GM23248 (cell line): ENCODE data around the gene RHOBTB1. TPM values are rescaled to one million over a fixed set of nuclear protein-coding genes. Genes with fewer than 3 reads are reported as not detected.

Experiments used
- DNase-seq: peaks from one replicate; pipeline ENCODE4 v3.0.0-alpha.2; 2015
- H2AFZ ChIP-seq: fragments of 200-600 bp; sonication (generic); 2 replicates; pipeline ENCODE4 v1.6.1; 2016; ENCODE audit warnings: antibody characterized with exemption
- H3F3A ChIP-seq: fragments of 200-600 bp; sonication (generic); 2 replicates; pipeline ENCODE4 v1.6.1; 2016; ENCODE audit warnings: mild to moderate bottlenecking, antibody characterized with exemption, mixed run types; ENCODE audit not compliant: insufficient read depth
- H3K27ac ChIP-seq: fragments of 200-600 bp; sonication (generic); 2 replicates; pipeline ENCODE4 v1.5.1; 2016; ENCODE audit warnings: mild to moderate bottlenecking
- H3K27me3 ChIP-seq: fragments of 200-600 bp; sonication (generic); replicated peaks from 2 replicates; pipeline ENCODE4 v1.6.1; 2016; ENCODE audit warnings: mild to moderate bottlenecking; ENCODE audit not compliant: insufficient read depth
- H3K36me3 ChIP-seq: fragments of 200-600 bp; sonication (generic); 2 replicates; pipeline ENCODE4 v1.6.1; 2016; ENCODE audit warnings: low read depth, mild to moderate bottlenecking
- H3K4me1 ChIP-seq: fragments of 200-600 bp; sonication (generic); 2 replicates; pipeline ENCODE4 v1.6.1; 2016; ENCODE audit warnings: mild to moderate bottlenecking; ENCODE audit not compliant: insufficient read depth
- H3K4me2 ChIP-seq: fragments of 200-600 bp; sonication (generic); one replicate; pipeline ENCODE4 v1.6.1; 2016; ENCODE audit warnings: mild to moderate bottlenecking; ENCODE audit not compliant: unreplicated experiment
- H3K4me3 ChIP-seq: fragments of 200-600 bp; sonication (generic); 2 replicates; pipeline ENCODE4 v1.5.1; 2016; ENCODE audit warnings: mild to moderate bottlenecking
- H3K79me2 ChIP-seq: fragments of 200-600 bp; sonication (generic); 2 replicates; pipeline ENCODE4 v1.6.1; 2016; ENCODE audit warnings: mild to moderate bottlenecking; ENCODE audit not compliant: insufficient read depth
- H3K9ac ChIP-seq: fragments of 200-600 bp; sonication (generic); 2 replicates; pipeline ENCODE4 v1.6.1; 2016; ENCODE audit warnings: mild to moderate bottlenecking
- H3K9me2 ChIP-seq: fragments of 200-600 bp; sonication (generic); 2 replicates; pipeline ENCODE4 v1.6.1; 2016; ENCODE audit warnings: mixed run types, mild to moderate bottlenecking, moderate library complexity; ENCODE audit not compliant: insufficient read depth
- H3K9me3 ChIP-seq: fragments of 200-600 bp; sonication (generic); one replicate; pipeline ENCODE4 v1.6.1; 2017; ENCODE audit warnings: low read depth
- H4K20me1 ChIP-seq: fragments of 200-600 bp; sonication (generic); 2 replicates; pipeline ENCODE4 v1.6.0; 2016; ENCODE audit not compliant: insufficient read depth
- EZH2 ChIP-seq: fragments of 200-600 bp; sonication (generic); IDR thresholded peaks from 2 replicates; pipeline ENCODE4 v1.6.1; 2018; ENCODE audit warnings: antibody characterized with exemption, mild to moderate bottlenecking; ENCODE audit not compliant: insufficient read depth, poor library complexity, severe bottlenecking
- EZH2phosphoT487 ChIP-seq: fragments of 200-600 bp; sonication (generic); IDR thresholded peaks from 2 replicates; pipeline ENCODE4 v1.6.1; 2018; ENCODE audit warnings: antibody characterized with exemption, moderate library complexity, mild to moderate bottlenecking, low read depth; ENCODE audit not compliant: insufficient read depth
- WGBS, 2 experiments: methylation state at CpG; one replicate each; pipeline ENCODE4 v1.1.6; 2015 to 2017; ENCODE audit warnings: low lambda C conversion rate in 2 of 2, low coverage in 1 of 2; ENCODE audit errors: missing lambda C conversion rate in 2 of 2; 5-methylcytosine and 5-hydroxymethylcytosine counted together
- in situ Hi-C: fragments of 300-500 bp; cut with MboI; formaldehyde crosslinking; loops from 2 replicates; pipeline ENCODE4 v1.15.0; 2020
- polyA plus RNA-seq: library from polyadenylated mRNA; unstranded; fragments of >200 nt; fragmentation: Nextera tagmentation; extraction: Ambion mirVana; gene quantifications from 2 replicates; pipeline ENCODE4 v1.2.1, GENCODE V29; 2016
- total RNA-seq: library from RNA; depleted of rRNA; stranded (reverse); fragments of >200 nt; shearing (Covaris generic); gene quantifications from 2 replicates; pipeline ENCODE4 v1.2.3, GENCODE V29; 2014

The RHOBTB1 gene
- total and polyA plus RNA-seq, 2 experiments from 2014 or later, result 11.1 to 14.6 TPM

GRCh38 chr10:60968504-60968903 is 24.5 kb upstream of the RHOBTB1 start:
- DNase-seq, result no peak
- H3K4me3 ChIP-seq, result no peak overlapping the region
- no peaks in the 10 kb centered on the region for H3K79me2 ChIP-seq
- H4K20me1 ChIP-seq, result no peaks in the 10 kb centered on the region
- no peak overlapping the region for H3K27ac ChIP-seq
- H3F3A ChIP-seq, result peaks cover 26% of the 10 kb centered on the region
- WGBS, 2 experiments, result 94 to 96% methylated on average over 3 of the region's 3 CpGs
- TF ChIP-seq EZH2 (no peak), EZH2phosphoT487 (no peak)
- H3K9me3 ChIP-seq, result no peaks in the 10 kb centered on the region
- no peak overlapping the region for H2AFZ ChIP-seq
- in situ Hi-C loops, result loop anchor here (10.0 kb wide), 1 partner anchor 154 kb away; no protein-coding TSS in a partner anchor
- no peaks in the 10 kb centered on the region for H3K9me2 ChIP-seq
- H3K4me2 ChIP-seq, result no peak overlapping the region
- no peak overlapping the region for H3K9ac ChIP-seq
- peaks cover 17% of the 10 kb centered on the region for H3K4me1 ChIP-seq
- H3K36me3 ChIP-seq, result no peaks in the 10 kb centered on the region
- H3K27me3 ChIP-seq, result no peaks in the 10 kb centered on the region

GRCh38 chr10:60967854-60968484 is 24.0 kb upstream of the RHOBTB1 start:
- Histone ChIP-seq H3K4me1 (peaks cover 22% of the 10 kb centered on the region), H3K79me2 (no peaks in the 10 kb centered on the region), H3K4me3 (no peak overlapping the region), H3K27ac (no peak overlapping the region), H2AFZ (no peak overlapping the region), H3F3A (peaks cover 32% of the 10 kb centered on the region), H4K20me1 (no peaks in the 10 kb centered on the region), H3K36me3 (no peaks in the 10 kb centered on the region), H3K9ac (no peak overlapping the region), H3K9me3 (no peaks in the 10 kb centered on the region), H3K27me3 (no peaks in the 10 kb centered on the region), H3K4me2 (no peak overlapping the region), H3K9me2 (no peaks in the 10 kb centered on the region)
- in situ Hi-C loops, result loop anchor here (10.0 kb wide), 1 partner anchor 153 kb away; no protein-coding TSS in a partner anchor
- 93 to 96% methylated on average over 2 of the region's 2 CpGs for WGBS, 2 experiments
- no peak for DNase-seq
- no peak for TF ChIP-seq EZH2
- TF ChIP-seq EZH2phosphoT487, result no peak

GRCh38 chr10:60967260-60967659 is 23.3 kb upstream of the RHOBTB1 start:
- 93 to 94% methylated on average over 4 of the region's 4 CpGs for WGBS, 2 experiments
- Histone ChIP-seq H2AFZ (no peak overlapping the region), H4K20me1 (no peaks in the 10 kb centered on the region), H3K4me2 (no peak overlapping the region), H3K4me1 (peaks cover 27% of the 10 kb centered on the region), H3K36me3 (no peaks in the 10 kb centered on the region), H3K27ac (no peak overlapping the region), H3K79me2 (no peaks in the 10 kb centered on the region), H3K9me3 (no peaks in the 10 kb centered on the region), H3K9me2 (no peaks in the 10 kb centered on the region), H3K27me3 (no peaks in the 10 kb centered on the region), H3K9ac (no peak overlapping the region), H3F3A (peaks cover 36% of the 10 kb centered on the region), H3K4me3 (no peak overlapping the region)
- DNase-seq, result no peak
- no peak for TF ChIP-seq EZH2
- no peak for TF ChIP-seq EZH2phosphoT487
- in situ Hi-C loops, result loop anchor here (10.0 kb wide), 1 partner anchor 152 kb away; no protein-coding TSS in a partner anchor

GRCh38 chr10:60965696-60966095 is 21.7 kb upstream of the RHOBTB1 start:
- in situ Hi-C loops, result loop anchor here (10.0 kb wide), 1 partner anchor 151 kb away; no protein-coding TSS in a partner anchor
- Histone ChIP-seq H3K27me3 (no peaks in the 10 kb centered on the region), H3K4me1 (peaks cover 27% of the 10 kb centered on the region), H3K4me2 (no peak overlapping the region), H3F3A (peaks cover 36% of the 10 kb centered on the region), H3K9ac (no peak overlapping the region), H3K9me3 (no peaks in the 10 kb centered on the region), H3K4me3 (no peak overlapping the region), H3K79me2 (no peaks in the 10 kb centered on the region), H2AFZ (no peak overlapping the region), H3K36me3 (no peaks in the 10 kb centered on the region), H4K20me1 (no peaks in the 10 kb centered on the region), H3K27ac (no peak overlapping the region), H3K9me2 (no peaks in the 10 kb centered on the region)
- 75 to 94% methylated on average over 3 of the region's 3 CpGs for WGBS, 2 experiments
- DNase-seq, result no peak
- TF ChIP-seq EZH2phosphoT487, result no peak
- no peak for TF ChIP-seq EZH2
